Endodermal cell (in vitro differentiated cells): ENCODE data around the gene SLC47A1. TPM values are rescaled to one million over a fixed set of nuclear protein-coding genes. Genes with fewer than 3 reads are reported as not detected.

Experiments used
- DNase-seq: peaks from one replicate; pipeline ENCODE4 v3.0.0-alpha.2; 2017
- H3K27ac ChIP-seq: 2 replicates; pipeline ENCODE4 v1.5.1; 2013; ENCODE audit warnings: mild to moderate bottlenecking, low read depth, low read length, moderate library complexity
- H3K27me3 ChIP-seq: 2 replicates; pipeline ENCODE4 v1.6.1; 2013; ENCODE audit warnings: mild to moderate bottlenecking, low read length, moderate library complexity; ENCODE audit not compliant: insufficient read depth, control insufficient read depth, poor library complexity, severe bottlenecking
- H3K36me3 ChIP-seq: 2 replicates; pipeline ENCODE4 v1.7.0; 2013; ENCODE audit warnings: mild to moderate bottlenecking, low read length, moderate library complexity; ENCODE audit not compliant: control insufficient read depth, insufficient read depth
- H3K4me1 ChIP-seq: one replicate; pipeline ENCODE4 v1.7.0; 2013; ENCODE audit warnings: low read length; ENCODE audit not compliant: control insufficient read depth, insufficient read depth
- H3K4me3 ChIP-seq: 2 replicates; pipeline ENCODE4 v1.5.1; 2013; ENCODE audit warnings: mild to moderate bottlenecking, low read length, moderate library complexity
- H3K9ac ChIP-seq: 2 replicates; pipeline ENCODE4 v1.6.1; 2013; ENCODE audit warnings: mild to moderate bottlenecking, low read length, moderate library complexity; ENCODE audit not compliant: poor library complexity, severe bottlenecking; ENCODE audit errors: extremely low read depth
- H3K9me3 ChIP-seq: 2 replicates; pipeline ENCODE4 v1.6.1; 2013; ENCODE audit warnings: mild to moderate bottlenecking, low read length, moderate library complexity; ENCODE audit not compliant: control insufficient read depth
- H3K27ac Mint-ChIP-seq: 2 replicates; pipeline ENCODE4 v1.8.0; 2020; ENCODE audit warnings: mixed read lengths
- H3K27me3 Mint-ChIP-seq: 2 replicates; pipeline ENCODE4 v1.8.0; 2021; ENCODE audit warnings: mild to moderate bottlenecking, mixed read lengths; ENCODE audit not compliant: insufficient read depth
- H3K36me3 Mint-ChIP-seq: 2 replicates; pipeline ENCODE4 v1.8.0; 2020; ENCODE audit warnings: low read depth, mixed read lengths
- H3K4me1 Mint-ChIP-seq: 2 replicates; pipeline ENCODE4 v1.8.0; 2020; ENCODE audit warnings: mixed read lengths
- H3K4me3 Mint-ChIP-seq: 2 replicates; pipeline ENCODE4 v1.8.0; 2020; ENCODE audit warnings: mild to moderate bottlenecking, moderate library complexity, mixed read lengths
- H3K9me3 Mint-ChIP-seq: 2 replicates; pipeline ENCODE4 v1.8.0; 2020; ENCODE audit warnings: mild to moderate bottlenecking, mixed read lengths
- CTCF ChIP-seq: fragments of 200-600 bp; sonication (generic); conservative IDR thresholded peaks from 2 replicates; pipeline ENCODE4 v1.5.0; 2021; ENCODE audit warnings: antibody characterized with exemption, mild to moderate bottlenecking
- WGBS, 2 experiments: methylation state at CpG; one replicate each; pipeline versions ENCODE4 v1.1.5 to v1.1.7; 2013; ENCODE audit warnings: missing lambda C conversion rate in 2 of 2, mixed read lengths in 1 of 2; ENCODE audit not compliant: insufficient coverage in 1 of 2, insufficient read length in 1 of 2; 5-methylcytosine and 5-hydroxymethylcytosine counted together
- total RNA-seq, 2 donors: library from RNA; stranded (reverse); fragmentation: NEBNext Ultra II Directional in 1 of 2; extraction: Animal tissue kit (Norgen Biotek cat#: 25700) in 1 of 2; gene quantifications; 2 replicates in 1 of 2; 3 replicates in 1 of 2; pipeline ENCODE4 v1.2.1, GENCODE V29; 2021

SLC47A1 gene
- total RNA-seq, 2 donors from 2014 or later: 2.5 to 3.1 TPM

GRCh38 chr17:19592316-19592715, 58.7 kb downstream of the SLC47A1 start:
- H3K9me3 ChIP-seq: no peaks in the 10 kb centered on the region
- Mint-ChIP-seq H3K27me3 (peaks cover 3% of the 10 kb centered on the region), H3K27ac (no peak overlapping the region), H3K36me3 (no peaks in the 10 kb centered on the region), H3K4me3 (no peak overlapping the region), H3K4me1 (no peaks in the 10 kb centered on the region), H3K9me3 (no peaks in the 10 kb centered on the region)
- no peaks in the 10 kb centered on the region for H3K36me3 ChIP-seq
- WGBS, 2 experiments: 71 to 100% methylated on average over 2 to 4 of the region's 4 CpGs
- H3K4me3 ChIP-seq: no peak overlapping the region
- H3K27me3 ChIP-seq: no peaks in the 10 kb centered on the region
- TF ChIP-seq CTCF: no peak
- no peak overlapping the region for H3K27ac ChIP-seq
- peak; percentile 41 for DNase-seq
- no peaks in the 10 kb centered on the region for H3K4me1 ChIP-seq
- no peak overlapping the region for H3K9ac ChIP-seq

GRCh38 chr17:19596869-19597268, 63.2 kb downstream of the SLC47A1 start:
- TF ChIP-seq CTCF: no peak
- H3K4me3 Mint-ChIP-seq: no peak overlapping the region
- no peak for DNase-seq
- Histone ChIP-seq H3K9ac (no peak overlapping the region), H3K27me3 (no peaks in the 10 kb centered on the region), H3K27ac (no peak overlapping the region), H3K4me3 (no peak overlapping the region), H3K36me3 (no peaks in the 10 kb centered on the region), H3K4me1 (no peaks in the 10 kb centered on the region), H3K9me3 (no peaks in the 10 kb centered on the region)
- 84 to 88% methylated on average over 4 to 5 of the region's 5 CpGs for WGBS, 2 experiments
- H3K4me1 Mint-ChIP-seq: no peaks in the 10 kb centered on the region
- H3K9me3 Mint-ChIP-seq: no peaks in the 10 kb centered on the region
- no peaks in the 10 kb centered on the region for H3K36me3 Mint-ChIP-seq
- peaks cover under 1% of the 10 kb centered on the region for H3K27me3 Mint-ChIP-seq
- no peak overlapping the region for H3K27ac Mint-ChIP-seq

- DNase-seq: no peak
- H3K27ac Mint-ChIP-seq: no peak overlapping the region
- WGBS, 2 experiments: 98 to 100% methylated on average over 2 of the region's 2 CpGs
- no peaks in the 10 kb centered on the region for H3K9me3 Mint-ChIP-seq
- H3K9me3 ChIP-seq: no peaks in the 10 kb centered on the region
- no peaks in the 10 kb centered on the region for H3K36me3 Mint-ChIP-seq
- no peak overlapping the region for H3K4me3 ChIP-seq
- no peaks in the 10 kb centered on the region for H3K4me1 Mint-ChIP-seq
- no peaks in the 10 kb centered on the region for H3K27me3 ChIP-seq
- no peak overlapping the region for H3K9ac ChIP-seq
- H3K4me1 ChIP-seq: no peaks in the 10 kb centered on the region
- no peak for TF ChIP-seq CTCF
- no peak overlapping the region for H3K27ac ChIP-seq
- no peaks in the 10 kb centered on the region for H3K36me3 ChIP-seq
- no peak overlapping the region for H3K4me3 Mint-ChIP-seq
- H3K27me3 Mint-ChIP-seq: peaks cover 4% of the 10 kb centered on the region
Observed at GRCh38 chr17:19610311-19610710, 76.7 kb downstream of the SLC47A1 start.
